KG1 (cell line): ENCODE measurements around the gene RHBDD3.
"Not testable (repeated sequence)": the region's sequence is repeated elsewhere in the genome, so short reads cannot be mapped to it uniquely, and the experiment has no call there.

ENCODE experiments used
- DNase-seq: peaks from one replicate; lab custom pipeline; 2025; lab: John Stamatoyannopoulos, UW

The RHBDD3 gene

DNA sequence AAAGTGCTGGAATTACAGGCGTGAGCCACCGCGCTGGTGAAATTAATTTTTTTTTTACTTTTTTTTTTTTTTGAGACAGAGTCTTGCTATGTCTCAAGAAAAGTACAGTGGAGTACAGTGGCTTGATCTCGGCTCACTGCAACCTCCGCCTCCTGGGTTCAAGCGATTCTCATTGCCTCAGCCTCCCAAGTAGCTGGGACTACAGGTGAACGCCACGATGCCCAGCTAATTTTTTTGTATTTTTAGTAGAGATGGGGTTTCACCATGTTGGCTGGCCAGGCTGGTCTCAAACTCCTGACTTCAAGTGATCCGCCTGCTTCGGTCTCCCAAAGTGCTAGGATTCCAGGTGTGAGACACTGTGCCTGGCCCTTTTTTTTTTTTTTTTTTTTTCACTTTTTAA lies 19.9 kb downstream of the RHBDD3 start:
- DNase-seq = not testable (repeated sequence)

DNA sequence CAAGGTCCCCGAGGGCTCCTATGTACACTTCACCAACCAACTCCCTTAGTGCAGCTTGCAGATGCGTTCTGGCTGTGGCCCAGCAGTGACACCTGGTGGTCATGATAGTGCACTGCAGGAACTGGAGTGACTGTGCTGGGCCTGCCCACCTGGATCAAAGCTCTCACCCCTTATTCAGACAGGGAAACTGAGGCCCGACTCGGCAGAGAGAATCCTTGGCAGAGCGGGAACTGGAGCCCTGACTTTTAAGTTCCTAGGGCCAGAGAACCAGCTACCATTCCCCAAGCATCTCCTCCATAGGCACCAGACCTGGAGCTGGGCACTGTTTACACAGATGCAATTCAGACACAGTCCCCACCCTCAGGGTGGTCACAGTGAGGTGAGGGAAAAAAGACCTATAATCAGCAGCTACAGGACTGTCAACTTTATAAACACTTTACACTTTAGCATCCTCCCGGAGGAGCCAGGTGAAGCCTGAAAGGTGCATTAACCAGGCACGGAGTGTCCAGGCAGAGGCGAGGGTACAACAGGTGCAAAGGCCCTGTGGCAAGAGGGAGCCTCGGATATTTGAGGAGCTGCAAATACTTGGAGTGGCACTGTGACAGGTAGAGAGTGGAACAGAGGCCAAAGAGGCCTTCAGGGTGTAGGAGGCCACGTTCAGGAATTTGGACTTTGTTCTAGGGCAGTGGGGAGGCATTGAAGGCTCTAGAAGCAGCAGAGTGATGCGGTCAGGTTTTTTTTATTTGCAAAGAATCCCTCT lies 22.0 kb downstream of the RHBDD3 start:
- DNase-seq = peak; percentile 27

DNA sequence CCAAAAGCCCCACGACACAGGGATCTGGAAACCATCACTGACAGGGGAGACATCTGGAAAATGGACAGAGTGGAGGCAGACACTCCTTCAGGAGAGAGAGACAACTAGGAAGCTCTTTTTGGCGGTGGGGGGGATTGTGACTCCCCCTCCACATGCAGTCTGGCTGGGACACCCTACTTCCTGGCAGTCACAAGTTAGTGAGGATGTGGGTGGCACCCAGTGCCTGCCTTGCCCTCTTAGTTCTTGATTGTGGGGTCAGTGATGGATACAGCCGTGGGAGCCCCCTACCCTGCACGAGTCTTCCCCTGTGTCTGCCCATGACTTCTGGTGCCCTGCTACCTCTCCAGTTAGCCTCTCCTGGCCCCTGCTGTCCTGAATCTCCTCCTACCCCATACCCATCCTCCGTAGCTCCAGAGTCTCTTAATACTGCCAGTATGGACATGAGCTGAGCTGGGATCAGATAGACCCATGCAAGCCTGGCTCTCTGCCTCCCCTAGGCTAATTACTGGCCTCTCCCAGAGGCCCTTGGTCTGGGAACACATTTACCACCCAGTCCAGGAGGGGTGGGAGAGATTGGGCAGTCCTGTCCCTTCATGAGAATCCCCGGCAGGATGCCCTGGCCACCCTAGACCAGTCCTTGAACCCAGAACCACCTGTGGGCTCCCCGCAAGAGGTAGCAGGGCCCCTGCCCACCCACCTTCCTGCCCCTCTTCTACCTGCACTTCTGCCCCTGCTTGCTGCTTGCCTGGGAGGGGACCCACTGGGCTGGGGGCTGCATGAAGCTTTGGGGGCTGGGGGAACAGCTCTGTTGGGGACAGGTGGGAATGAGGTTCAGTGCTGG lies 22.8 kb downstream of the RHBDD3 start:
- DNase-seq = no peak

DNA sequence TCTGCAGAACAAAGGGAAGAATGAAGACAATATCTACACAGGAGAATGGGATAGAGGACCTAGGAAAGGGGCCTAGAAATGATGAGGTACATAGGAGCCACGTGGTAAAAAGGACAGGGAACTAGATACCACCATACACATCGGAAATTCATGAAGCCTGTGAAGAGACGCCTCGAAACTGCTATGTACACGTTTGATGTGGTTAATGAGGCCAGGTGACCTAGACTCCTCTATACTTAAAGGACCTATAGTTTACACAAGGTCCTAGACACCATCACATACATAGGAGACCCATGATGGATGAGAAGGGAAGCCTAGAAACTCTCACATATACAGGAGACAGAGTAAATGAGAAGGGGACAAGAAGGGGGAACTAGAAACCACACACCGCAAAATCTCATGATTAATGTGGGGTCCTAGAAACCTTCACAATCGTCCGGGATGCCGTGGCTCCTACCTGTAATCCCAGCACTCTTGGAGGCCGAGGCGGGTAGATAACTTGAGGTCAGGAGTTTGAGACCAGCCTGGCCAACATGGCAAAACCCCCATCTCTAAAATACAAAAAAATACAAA lies 23.8 kb downstream of the RHBDD3 start:
- DNase-seq = no peak

DNA sequence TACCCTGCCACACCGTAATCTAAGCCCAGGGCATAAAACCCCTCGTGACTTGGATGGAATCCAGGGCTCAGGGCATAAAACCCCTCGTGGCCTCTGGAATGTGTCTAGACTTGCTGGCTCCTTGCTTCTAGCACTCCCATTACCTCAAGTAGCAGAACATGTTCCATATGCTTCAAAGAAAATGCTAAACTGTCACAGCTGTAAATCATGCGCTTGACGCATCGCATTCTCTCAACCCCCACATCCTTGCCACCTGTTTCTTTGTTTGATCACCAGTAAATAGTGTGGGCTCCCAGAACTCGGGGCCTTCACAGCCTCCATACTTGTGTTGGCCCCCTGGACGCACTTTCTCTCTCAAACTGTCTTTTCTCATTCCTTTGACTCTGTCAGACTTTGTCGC lies 27.3 kb downstream of the RHBDD3 start:
- not testable (repeated sequence) for DNase-seq

DNA sequence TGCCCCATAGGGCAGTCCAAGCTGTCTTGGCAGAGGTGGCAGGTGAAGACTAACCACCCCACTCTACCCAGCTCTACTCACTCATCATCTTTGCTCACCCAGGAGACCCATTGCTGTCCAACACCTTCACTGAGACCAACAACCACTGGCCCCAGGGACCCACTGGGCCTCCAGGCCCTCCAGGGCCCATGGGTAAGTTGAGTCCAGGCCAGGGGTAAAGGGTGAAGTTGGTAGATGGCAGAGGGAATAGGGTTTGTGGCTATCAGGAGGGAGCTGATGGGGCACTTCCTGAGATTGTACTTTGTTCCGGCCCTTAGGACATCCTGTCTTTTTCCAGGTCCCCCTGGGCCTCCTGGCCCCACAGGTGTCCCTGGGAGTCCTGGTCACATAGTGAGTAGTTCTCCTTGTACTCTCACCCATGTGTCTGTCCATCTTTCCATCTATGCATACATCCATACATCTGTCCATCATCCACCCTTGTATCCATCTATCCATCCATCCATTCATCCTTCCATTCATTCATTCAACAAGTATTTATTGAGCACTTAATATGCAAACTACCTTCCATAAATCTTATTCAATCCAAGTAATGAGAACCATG lies 34.4 kb downstream of the RHBDD3 start:
- DNase-seq = no peak

DNA sequence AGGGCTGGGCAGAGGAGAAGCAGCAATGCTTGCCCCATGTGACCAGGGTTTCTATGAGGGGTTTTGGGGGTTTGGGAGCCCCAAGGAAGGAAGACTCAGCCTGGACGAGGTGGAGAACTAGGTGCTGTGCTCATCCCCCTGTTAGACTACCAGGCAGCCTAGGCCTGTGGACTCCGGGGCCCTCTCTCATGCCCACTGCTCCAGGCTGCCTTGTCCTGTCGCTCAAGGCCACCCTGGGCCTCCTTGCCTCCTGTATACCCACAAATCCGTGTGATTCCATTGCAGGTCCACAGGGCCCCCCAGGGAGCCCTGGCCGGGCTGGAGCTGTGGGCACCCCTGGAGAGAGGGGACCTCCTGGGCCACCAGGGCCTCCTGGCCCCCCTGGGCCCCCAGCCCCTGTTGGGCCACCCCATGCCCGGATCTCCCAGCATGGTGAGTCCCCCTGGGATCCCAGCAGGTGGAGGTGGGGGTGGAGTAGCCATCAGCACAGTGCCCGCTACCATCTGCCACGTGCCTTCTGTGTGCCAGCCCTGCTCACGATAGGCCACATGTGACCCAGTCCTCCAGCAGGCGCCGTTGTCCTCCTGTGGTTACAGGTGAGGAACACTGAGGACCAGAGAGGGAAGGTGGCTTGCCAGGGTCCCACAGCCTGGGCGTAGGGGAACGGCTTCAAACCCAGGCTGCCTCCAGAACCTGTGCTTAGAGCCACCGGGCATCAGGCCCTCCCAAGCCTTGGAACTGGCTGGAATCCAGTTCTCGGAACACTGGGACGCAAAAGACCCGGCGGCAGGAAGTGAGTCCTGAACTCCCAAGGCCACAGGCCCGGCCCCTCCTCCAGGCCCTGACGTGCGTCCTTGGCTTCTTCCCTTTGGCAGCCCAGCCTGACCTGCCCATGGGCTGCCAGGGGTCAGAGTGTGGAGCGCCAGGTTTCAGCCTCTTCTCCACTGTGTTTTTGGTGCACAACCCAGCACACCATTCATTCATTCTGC lies 35.5 kb downstream of the RHBDD3 start:
- DNase-seq = no peak

DNA sequence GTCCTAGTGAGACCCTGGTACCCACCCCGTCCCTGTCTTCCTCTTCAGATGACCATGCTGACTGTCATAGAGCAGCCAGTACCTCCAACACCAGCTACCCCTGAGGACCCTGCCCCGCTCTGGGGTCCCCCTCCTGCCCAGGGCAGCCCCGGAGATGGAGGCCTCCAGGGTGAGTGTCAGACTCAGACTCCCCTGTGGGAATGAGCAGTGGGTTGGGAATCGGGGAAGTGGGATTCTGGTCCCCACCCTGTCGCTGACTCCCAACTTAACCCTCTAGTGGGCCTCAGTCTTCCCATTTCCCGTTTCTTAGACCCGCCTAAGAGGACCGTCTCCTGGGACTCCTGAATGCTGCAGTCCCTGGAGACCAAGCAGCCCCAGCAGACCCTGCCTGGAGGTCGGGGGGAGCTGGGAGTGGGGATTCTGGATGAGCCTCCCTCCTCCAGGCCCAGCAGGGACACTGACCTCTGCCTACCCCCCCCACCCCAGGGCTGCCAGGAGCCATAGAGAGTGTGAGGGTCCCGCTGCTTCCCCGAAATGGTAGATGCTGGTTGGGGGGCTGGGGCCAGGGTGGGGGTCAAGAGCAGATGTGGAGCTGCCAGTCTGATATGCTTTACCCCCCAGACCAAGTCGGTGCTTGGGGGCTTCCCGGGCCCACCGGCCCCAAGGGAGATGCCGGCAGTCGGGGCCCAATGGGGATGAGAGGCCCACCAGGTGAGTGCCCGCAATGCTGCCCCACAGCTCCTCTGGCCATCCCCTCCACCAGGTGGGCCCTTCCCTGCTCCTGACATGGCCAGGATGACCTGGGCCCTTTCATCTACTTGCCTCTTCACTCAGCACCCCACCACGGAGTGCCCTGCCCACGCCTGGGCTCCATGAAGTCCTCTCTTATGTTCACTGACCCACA lies 36.6 kb downstream of the RHBDD3 start:
- no peak for DNase-seq

DNA sequence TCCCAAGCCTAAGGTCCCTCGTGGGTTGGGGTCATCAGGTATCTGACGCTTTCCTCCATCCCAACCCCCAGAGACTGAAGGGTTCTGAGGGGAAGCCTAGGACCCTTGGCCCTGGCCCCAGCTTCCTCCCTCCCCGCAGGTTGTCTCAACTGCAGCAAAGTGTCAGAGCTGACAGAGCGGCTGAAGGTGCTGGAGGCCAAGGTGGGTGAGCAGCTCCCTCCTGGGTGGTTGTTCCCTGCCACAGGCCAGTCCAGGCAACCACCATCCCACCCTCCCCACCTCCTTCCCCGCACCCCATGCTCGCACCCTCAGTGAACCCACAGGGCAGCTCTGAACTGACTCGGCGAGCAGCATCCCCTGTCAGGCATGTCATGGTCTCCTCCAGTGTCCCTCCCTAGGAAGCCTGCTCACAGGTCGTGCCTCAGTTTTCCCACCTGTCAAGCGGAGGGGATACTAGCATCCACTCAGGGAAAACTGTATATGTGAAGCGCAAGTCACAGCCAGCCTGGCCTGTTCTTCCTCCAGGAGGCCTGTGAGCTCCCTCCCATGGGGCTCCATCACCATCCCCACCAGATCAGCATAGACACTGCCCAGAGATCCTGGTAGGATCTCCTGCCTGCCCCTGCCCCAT lies 41.3 kb downstream of the RHBDD3 start:
- DNase-seq = no peak

DNA sequence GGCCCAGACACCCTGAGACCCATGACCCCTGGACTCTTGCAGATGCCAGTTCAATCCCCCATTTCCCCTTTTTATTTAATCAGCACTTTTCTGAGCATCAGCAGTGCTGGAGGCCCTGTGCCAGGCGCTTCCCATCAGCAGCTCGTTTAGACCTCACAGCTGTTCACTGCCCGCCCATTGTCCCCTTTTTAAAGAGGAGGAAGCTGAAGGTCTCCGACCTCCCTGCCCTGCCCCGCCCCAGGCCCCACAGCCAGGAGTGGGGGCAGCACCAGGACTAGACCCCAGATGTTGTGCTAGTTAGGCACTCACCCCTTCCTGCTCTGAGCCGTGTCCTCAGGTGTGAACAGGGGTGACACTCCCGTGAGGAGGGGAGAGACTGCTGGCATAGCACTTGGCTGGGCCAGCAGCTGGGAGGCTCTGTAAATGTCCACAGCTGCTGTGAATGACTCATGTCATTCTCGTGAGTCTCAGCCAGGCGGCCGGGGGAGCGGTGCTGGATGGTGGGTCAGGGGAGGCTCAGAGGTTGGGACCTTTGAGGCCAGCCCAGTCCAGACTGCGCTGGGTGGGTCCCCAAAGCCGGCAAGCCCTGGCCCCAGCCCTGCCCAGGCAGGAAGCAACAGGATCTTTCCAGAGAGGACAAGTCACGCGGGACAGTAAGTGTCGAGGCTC lies 42.2 kb downstream of the RHBDD3 start:
- DNase-seq = no peak

DNA sequence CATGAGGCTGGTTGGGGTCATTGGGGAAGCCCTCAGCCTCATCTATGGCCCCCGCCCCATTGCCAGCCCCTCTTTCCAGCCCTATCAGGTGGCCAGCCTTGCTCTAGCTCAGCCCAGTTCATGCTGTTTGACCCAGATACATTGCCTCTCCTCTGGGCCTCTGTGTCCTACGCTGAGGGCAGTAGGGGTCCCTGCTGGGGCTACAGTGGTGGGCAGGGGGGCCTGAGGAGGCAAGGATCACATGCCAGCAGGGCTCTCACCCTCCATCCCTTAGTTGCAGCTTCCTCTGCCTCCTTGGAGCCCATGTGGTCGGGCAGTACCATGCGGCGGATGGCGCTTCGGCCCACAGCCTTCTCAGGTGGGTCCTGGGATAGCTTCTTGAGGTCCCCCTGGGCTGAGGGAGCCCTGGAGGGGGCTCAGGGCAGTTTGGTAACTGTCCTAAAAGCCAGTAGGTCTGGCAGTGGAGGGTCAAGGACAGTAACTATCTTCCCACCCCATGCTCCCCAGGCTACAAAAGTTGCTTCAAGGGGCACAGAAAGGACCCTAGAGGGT lies 42.8 kb downstream of the RHBDD3 start:
- DNase-seq = no peak

DNA sequence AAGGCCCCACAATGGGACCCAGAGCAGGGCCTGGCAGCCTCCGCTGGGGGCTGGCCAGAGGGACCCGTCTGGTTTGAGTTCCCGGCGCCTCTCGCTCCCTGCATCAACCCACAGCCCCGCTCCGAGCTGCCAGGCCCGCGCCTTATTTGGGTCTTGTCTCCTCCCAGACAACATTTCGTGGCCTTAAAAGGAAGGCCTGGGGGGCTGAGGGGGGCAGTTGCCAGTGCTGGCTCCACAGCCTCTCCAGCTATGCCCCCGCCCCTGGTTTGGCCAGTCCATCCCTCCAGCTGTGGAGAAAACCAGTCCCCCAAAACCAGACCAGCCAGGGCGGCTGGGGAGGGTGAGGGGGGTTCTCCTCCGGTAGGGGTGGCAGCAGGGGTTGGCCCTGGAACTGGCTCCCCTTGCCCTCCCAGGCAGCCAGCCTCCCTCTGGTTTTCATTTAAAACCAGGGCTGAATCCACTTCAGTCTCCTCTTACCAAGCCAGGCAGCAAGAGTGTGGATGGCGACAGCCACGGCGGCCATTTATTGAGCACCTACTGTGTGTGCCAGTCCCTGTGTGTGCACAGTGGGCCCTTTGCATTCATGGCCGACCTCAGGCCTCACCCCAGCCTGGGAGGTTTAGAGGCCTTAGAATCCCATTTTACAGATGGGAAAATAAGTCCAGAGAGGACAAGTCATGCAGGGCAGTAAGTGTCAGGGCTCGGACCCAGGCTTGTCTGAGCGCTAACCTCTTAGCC lies 43.5 kb downstream of the RHBDD3 start:
- no peak for DNase-seq

DNA sequence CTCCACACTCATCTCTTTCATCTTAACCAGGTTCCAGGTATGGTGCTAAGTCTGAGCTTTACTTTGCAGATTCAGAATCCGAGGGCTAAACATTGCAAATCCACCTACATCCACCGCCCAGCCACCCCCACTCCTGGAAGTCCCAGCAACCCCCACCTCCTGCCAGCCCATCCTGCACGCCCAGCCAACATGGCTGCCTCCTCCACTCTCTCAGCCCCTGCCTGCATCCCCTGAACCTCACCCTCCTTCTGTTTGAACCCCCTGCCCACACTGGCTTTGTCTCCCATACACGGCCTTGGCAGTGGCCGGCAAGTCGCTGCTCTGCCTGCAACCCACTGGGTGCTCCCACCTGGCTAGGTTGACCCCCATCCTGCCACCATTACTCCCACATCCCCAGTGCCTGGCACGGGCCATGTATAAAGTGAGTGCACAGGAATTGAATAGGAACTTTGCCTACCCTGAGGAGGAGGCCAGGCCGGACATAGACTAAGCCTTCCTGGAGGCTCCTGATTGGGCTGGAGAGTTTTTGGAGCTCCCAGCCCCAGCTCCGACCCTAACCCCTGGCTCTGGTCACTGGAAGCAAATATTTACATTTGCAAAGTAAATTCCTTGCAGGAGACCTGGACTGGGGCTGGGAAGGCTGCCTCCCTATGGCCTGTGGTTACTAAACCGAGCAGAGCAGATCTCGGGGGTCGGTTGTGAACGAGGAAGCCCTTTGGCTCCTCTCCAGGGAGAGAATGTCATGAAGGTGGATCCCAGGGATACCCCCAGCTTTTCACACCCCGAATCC lies 47.7 kb downstream of the RHBDD3 start:
- DNase-seq = no peak

DNA sequence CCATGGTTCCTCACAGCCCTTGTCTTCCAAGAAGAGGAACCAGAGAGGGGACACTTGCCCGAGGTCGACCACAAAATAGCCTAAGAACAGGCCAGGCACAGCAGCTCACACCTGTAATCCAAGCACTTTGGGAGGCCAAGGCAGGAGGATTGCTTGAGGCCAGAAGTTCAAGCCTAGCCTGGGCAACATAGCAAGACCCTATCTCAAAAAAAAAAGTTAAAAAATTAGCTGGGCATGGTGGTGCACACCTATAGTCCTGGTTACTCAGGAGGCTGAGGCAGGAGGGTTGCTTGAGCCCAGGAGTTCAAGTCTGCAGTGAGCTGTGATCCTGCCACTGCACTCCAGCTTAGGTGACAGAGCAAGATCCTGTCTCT lies 48.4 kb downstream of the RHBDD3 start:
- DNase-seq = not testable (repeated sequence)

DNA sequence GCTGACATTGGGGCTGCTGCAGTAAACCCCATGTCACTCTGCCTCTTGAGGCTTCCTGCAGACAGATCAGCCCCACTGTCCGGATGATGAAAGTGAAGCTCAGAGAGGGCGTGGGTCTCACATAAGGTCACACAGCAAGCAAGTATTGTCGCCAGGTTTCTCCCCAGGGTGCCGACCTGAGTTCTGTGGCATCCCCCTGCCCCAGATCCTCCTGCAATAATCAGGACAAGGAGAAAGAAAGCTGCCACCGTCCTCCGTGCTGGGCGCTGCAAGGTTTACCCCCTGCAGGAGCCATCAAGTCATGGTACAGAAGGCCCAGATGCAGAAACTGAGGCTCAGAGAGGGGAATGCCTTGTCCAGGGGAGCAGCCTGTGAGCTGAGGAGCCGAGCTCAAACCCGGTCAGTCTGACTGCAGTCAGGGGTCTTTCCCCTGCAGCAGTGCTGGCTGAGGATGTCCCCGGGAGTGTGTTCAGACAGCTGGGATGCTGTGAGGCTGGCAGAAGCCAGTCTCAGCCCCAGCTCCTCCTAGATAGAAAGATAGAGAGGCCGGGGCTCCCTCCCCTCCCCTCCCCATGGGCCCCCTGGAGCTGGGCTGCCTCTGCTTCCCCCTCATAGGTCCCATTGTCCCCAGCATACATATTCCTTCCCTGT lies 48.9 kb downstream of the RHBDD3 start:
- no peak for DNase-seq

DNA sequence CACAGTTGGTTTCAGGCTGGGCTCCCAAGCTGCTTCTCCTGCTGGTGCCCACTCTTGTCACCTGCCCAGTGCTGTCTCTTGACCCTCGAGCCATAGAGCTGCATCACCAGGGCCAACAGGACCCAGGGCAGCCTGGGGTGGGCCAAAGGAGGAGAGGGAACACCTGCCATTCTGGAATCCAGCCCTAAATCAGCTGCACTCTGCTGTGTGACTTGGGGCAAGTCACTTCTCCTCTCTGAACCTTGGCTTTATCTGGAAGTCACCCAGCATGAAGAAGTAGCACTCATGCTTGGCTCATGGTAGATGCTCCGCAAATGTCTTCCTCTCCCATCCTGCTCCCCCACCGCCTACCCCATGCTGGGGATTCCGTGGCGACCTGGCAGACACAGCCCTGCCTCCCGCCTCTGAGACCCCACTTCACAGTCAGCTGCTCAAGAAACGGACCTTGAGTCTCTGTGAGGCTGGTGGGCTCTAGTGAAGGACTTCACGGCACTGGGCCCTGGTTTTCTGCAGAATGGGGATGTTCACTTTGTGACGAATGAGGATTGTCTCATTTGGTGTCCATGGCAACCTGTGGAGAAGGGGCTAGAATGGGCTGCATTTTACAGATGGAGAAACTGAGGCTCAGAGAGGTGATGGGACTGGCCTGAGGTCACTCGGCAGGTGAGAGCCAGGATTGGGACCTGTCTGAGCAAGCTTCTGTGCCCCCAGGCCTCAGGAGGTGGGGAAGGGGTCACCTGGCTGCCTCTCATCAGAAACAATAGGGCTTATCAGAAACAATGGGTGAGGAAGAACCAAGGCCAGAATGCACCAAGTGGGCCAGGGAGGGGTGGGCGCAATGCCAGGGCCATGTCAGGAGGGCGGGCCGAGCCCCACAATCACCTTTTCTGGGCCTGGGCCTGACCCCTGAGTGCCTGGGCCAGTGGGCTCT lies 49.7 kb downstream of the RHBDD3 start:
- DNase-seq = no peak
